DND-41 (cell line): Measurements from ENCODE around the gene FOXP1.

ENCODE experiments used
- ATAC-seq: fragments of 200-7000 bp; cut with Tn5 transposase; 3 replicates; pipeline ENCODE4 v1.9.1; 2021; ENCODE audit warnings: low read depth; ENCODE audit not compliant: insufficient read depth
- DNase-seq: peaks from one replicate; pipeline ENCODE4 v3.0.0-alpha.2; 2020
- H2AFZ ChIP-seq: 2 replicates; pipeline ENCODE4 v1.6.0; 2012; ENCODE audit warnings: low read depth, low read length
- H3K27ac ChIP-seq: 2 replicates; pipeline ENCODE4 v1.5.1; 2012; ENCODE audit warnings: low read length, inconsistent platforms
- H3K27me3 ChIP-seq: fragments of 200-600 bp; sonication (generic); 2 replicates; pipeline ENCODE4 v1.6.0; 2012; ENCODE audit warnings: low read length, mild to moderate bottlenecking, inconsistent platforms; ENCODE audit not compliant: insufficient read depth, poor library complexity
- H3K36me3 ChIP-seq: 2 replicates; pipeline ENCODE4 v1.5.1; 2012; ENCODE audit warnings: low read length, inconsistent platforms; ENCODE audit not compliant: insufficient read depth
- H3K4me1 ChIP-seq: 2 replicates; pipeline ENCODE4 v1.5.1; 2012; ENCODE audit warnings: mild to moderate bottlenecking, low read length; ENCODE audit not compliant: insufficient read depth
- H3K4me2 ChIP-seq: 2 replicates; pipeline ENCODE4 v1.6.0; 2012; ENCODE audit warnings: mild to moderate bottlenecking, moderate library complexity, low read length, inconsistent platforms; ENCODE audit not compliant: insufficient read depth
- H3K4me3 ChIP-seq, 2 experiments: fragments of 200-600 bp in 1 of 2; shearing (Covaris generic) in 1 of 2; 2 replicates each; pipeline ENCODE4 v1.5.1; 2012 to 2016; ENCODE audit warnings: inconsistent platforms in 2 of 2, low read length in 2 of 2, mild to moderate bottlenecking in 2 of 2, low read depth in 1 of 2, moderate library complexity in 1 of 2
- H3K79me2 ChIP-seq: 2 replicates; pipeline ENCODE4 v1.6.0; 2012; ENCODE audit warnings: low read length, inconsistent platforms; ENCODE audit not compliant: insufficient read depth
- H3K9ac ChIP-seq: 2 replicates; pipeline ENCODE4 v1.6.0; 2012; ENCODE audit warnings: low read depth, mild to moderate bottlenecking, inconsistent platforms, low read length, moderate library complexity
- H3K9me3 ChIP-seq: 2 replicates; pipeline ENCODE4 v1.5.1; 2012; ENCODE audit warnings: low read length, moderate library complexity, mild to moderate bottlenecking, inconsistent platforms; ENCODE audit not compliant: insufficient read depth, severe bottlenecking
- H4K20me1 ChIP-seq: 2 replicates; pipeline ENCODE4 v1.6.0; 2012; ENCODE audit warnings: low read length; ENCODE audit not compliant: insufficient read depth
- EZH2 ChIP-seq: IDR thresholded peaks from 3 replicates; pipeline ENCODE4 v1.6.1; 2012; ENCODE audit warnings: borderline replicate concordance, low read depth, mild to moderate bottlenecking, moderate library complexity, low read length, inconsistent platforms; ENCODE audit not compliant: severe bottlenecking
- TF ChIP-seq, protein P1 (sequence below): IDR thresholded peaks from 2 replicates; pipeline ENCODE4 v1.5.1; 2012; ENCODE audit warnings: borderline replicate concordance, low read length, moderate library complexity, mild to moderate bottlenecking; ENCODE audit not compliant: poor library complexity, severe bottlenecking; ENCODE audit errors: extremely low read depth

Gene FOXP1

DNA sequence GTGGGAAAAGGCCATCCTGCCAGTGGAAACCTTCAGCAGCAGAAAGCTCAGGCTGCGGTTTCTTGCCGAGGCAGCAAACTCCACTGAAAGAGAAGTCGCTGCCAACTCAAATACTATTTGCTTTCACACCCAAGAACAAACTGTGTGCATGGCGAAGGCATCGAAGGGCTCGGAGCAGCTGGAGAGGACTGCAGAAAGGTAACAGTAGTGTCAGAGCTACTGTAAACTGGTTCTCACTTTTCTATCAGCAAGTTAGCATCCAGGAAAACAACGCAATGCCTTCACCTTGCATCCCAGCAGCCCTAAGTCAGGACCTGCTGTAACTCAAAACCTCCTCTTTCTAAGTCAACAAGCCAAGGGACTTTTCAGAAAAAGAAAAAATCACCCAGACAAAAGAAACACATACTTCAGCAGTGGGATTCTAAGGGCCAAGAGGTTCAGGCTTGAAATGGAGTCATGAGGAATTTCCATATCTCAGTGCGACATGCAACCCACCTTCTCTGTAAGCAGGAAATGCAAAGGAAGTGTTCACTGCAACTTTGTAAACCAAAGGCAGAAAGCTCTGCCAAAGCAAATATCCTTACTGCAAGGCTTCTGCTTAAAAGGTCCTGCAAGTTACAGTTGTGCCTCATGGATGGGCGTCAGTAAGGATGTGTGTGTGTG, 193.5 kb downstream of the FOXP1 start:
- peak; percentile 72 for DNase-seq
- Histone ChIP-seq H3K27ac (peak overlapping the region; percentile 80), H3K9me3 (no peaks in the 10 kb centered on the region), H3K4me1 (peaks cover 31% of the 10 kb centered on the region), H3K36me3 (no peaks in the 10 kb centered on the region), H3K4me2 (peak overlapping the region; percentile 57), H2AFZ (peak overlapping the region; percentile 1), H4K20me1 (no peaks in the 10 kb centered on the region), H3K27me3 (no peaks in the 10 kb centered on the region), H3K79me2 (peaks cover 35% of the 10 kb centered on the region), H3K4me3 (peak overlapping the region in 1 of 2 experiments; percentile 34; a peak in 2 of 4 replicates), H3K9ac (peak overlapping the region; percentile 45)
- ATAC-seq = peak; percentile 93
- TF ChIP-seq, protein P1, sequence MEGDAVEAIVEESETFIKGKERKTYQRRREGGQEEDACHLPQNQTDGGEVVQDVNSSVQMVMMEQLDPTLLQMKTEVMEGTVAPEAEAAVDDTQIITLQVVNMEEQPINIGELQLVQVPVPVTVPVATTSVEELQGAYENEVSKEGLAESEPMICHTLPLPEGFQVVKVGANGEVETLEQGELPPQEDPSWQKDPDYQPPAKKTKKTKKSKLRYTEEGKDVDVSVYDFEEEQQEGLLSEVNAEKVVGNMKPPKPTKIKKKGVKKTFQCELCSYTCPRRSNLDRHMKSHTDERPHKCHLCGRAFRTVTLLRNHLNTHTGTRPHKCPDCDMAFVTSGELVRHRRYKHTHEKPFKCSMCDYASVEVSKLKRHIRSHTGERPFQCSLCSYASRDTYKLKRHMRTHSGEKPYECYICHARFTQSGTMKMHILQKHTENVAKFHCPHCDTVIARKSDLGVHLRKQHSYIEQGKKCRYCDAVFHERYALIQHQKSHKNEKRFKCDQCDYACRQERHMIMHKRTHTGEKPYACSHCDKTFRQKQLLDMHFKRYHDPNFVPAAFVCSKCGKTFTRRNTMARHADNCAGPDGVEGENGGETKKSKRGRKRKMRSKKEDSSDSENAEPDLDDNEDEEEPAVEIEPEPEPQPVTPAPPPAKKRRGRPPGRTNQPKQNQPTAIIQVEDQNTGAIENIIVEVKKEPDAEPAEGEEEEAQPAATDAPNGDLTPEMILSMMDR = no peak
- no peak for TF ChIP-seq EZH2

DNA sequence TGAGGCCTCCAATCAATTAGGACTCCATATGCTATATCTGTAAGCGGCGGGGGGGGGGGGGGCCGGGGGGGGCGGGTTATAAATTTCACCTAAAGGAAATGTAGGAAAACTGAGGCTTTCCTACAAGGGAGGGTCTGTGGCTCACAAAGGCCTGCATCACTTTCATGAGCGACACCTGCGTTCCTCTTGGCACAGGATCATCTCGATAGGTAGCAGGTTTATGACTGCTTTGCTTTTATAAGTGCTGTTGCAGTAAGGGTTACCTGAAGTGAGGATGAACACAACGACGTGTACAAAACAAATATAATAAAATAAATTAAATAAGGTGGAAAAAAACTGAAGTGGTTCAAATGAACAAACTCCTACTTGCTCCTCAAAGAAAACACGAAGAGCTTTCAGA, 194.3 kb downstream of the FOXP1 start:
- no peak overlapping the region for H2AFZ ChIP-seq
- no peak for DNase-seq
- TF ChIP-seq EZH2 = no peak
- TF ChIP-seq, protein P1 = no peak
- no peaks in the 10 kb centered on the region for H3K9me3 ChIP-seq
- no peak overlapping the region for H3K9ac ChIP-seq
- H4K20me1 ChIP-seq = no peaks in the 10 kb centered on the region
- no peak for ATAC-seq
- H3K27ac ChIP-seq = no peak overlapping the region
- peaks cover 36% of the 10 kb centered on the region for H3K79me2 ChIP-seq
- no peaks in the 10 kb centered on the region for H3K27me3 ChIP-seq
- H3K4me3 ChIP-seq = no peak overlapping the region
- H3K36me3 ChIP-seq = no peaks in the 10 kb centered on the region
- H3K4me2 ChIP-seq = peak overlapping the region; percentile 57; the same call in 1 of the 2 replicates
- H3K4me1 ChIP-seq = peaks cover 31% of the 10 kb centered on the region

DNA sequence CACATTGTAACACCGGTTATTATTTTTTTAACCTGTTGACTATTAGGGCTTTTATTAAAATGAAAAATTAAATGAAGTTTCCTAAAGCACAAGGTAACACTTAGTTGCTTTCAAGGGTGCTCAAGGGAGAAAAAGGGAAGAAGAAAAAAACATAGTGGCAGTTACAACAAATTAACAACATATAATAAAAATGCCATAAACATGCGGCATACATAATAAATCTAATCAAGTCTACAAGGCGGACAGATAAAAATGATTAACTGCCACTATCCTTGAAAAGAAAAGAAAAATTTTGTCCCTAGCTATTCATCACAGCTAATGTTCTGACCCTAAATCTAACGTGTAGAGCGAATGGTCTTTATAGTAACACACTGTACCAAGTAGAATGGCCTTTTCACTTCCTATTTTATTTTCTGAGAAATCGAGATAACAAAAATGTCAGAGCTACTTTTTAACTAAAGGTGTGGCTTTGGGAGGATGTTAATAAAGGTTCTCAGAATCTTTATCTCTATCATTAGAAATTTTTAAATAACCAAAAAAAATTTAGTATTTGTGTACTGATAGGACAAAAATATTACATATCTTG, 194.9 kb downstream of the FOXP1 start:
- Histone ChIP-seq H3K27me3 (no peaks in the 10 kb centered on the region), H4K20me1 (no peaks in the 10 kb centered on the region), H3K4me3 (no peak overlapping the region), H2AFZ (no peak overlapping the region), H3K4me1 (peaks cover 31% of the 10 kb centered on the region), H3K36me3 (no peaks in the 10 kb centered on the region), H3K9me3 (no peaks in the 10 kb centered on the region), H3K9ac (no peak overlapping the region), H3K27ac (no peak overlapping the region), H3K79me2 (peaks cover 39% of the 10 kb centered on the region), H3K4me2 (no peak overlapping the region)
- DNase-seq = no peak
- no peak for ATAC-seq
- TF ChIP-seq EZH2 = no peak
- TF ChIP-seq, protein P1 = no peak
